ENCODE results near the gene TSTD2. TPM values are rescaled to one million over a fixed set of nuclear protein-coding genes. Genes with fewer than 3 reads are reported as not detected.
"Not testable (repeated sequence)": the region's sequence is repeated elsewhere in the genome, so short reads cannot be mapped to it uniquely, and the experiment has no call there.

TSTD2 gene
- total RNA-seq, 1 experiment from 2014 or later: 29.2 TPM

- no peaks in the 10 kb centered on the region for H3K36me3 ChIP-seq (ENCODE audit: insufficient read depth, low read length)
- H3K4me1 ChIP-seq (ENCODE audit: low read length): no peaks in the 10 kb centered on the region
- H3K4me3 ChIP-seq (ENCODE audit: low read length): no peak overlapping the region
- H3K79me2 ChIP-seq (ENCODE audit: low read length): no peaks in the 10 kb centered on the region
- no peaks in the 10 kb centered on the region for H3K9me3 ChIP-seq (ENCODE audit: low read length)
- H4K20me1 ChIP-seq (ENCODE audit: insufficient read depth, low read depth, low read length): no peaks in the 10 kb centered on the region
- H3K9ac ChIP-seq (ENCODE audit: low read length): no peak overlapping the region
- H2AFZ ChIP-seq (ENCODE audit: low read length): no peak overlapping the region
- no peaks in the 10 kb centered on the region for H3K27me3 ChIP-seq (ENCODE audit: low read length)
- no peak overlapping the region for H3K4me2 ChIP-seq (ENCODE audit: low read depth, low read length, poor library complexity, severe bottlenecking)
- no peak overlapping the region for H3K27ac ChIP-seq (ENCODE audit: low read length)
- no peak for DNase-seq
- H3K9me2 ChIP-seq (replicated peaks; ENCODE audit: insufficient read depth, low read length): no peaks in the 10 kb centered on the region
Measured at GRCh38 chr9:97575673-97576200, 57.4 kb downstream of the TSTD2 start.

GRCh38 chr9:97574921-97575672, 58.1 kb downstream of the TSTD2 start:
- not testable (repeated sequence) for H3K4me3 ChIP-seq (ENCODE audit: low read length); H3K9me3 ChIP-seq (ENCODE audit: low read length); H2AFZ ChIP-seq (ENCODE audit: low read length); H3K79me2 ChIP-seq (ENCODE audit: low read length); H3K27ac ChIP-seq (ENCODE audit: low read length); H3K9ac ChIP-seq (ENCODE audit: low read length); H3K9me2 ChIP-seq (replicated peaks; ENCODE audit: insufficient read depth, low read length); H3K4me1 ChIP-seq (ENCODE audit: low read length); DNase-seq; H3K4me2 ChIP-seq (ENCODE audit: low read depth, low read length, poor library complexity, severe bottlenecking); H3K27me3 ChIP-seq (ENCODE audit: low read length); H4K20me1 ChIP-seq (ENCODE audit: insufficient read depth, low read depth, low read length); H3K36me3 ChIP-seq (ENCODE audit: insufficient read depth, low read length)

- H3K9ac ChIP-seq (ENCODE audit: low read length); H2AFZ ChIP-seq (ENCODE audit: low read length); H3K36me3 ChIP-seq (ENCODE audit: insufficient read depth, low read length); H4K20me1 ChIP-seq (ENCODE audit: insufficient read depth, low read depth, low read length); H3K27me3 ChIP-seq (ENCODE audit: low read length); H3K79me2 ChIP-seq (ENCODE audit: low read length); H3K4me2 ChIP-seq (ENCODE audit: low read depth, low read length, poor library complexity, severe bottlenecking); H3K4me3 ChIP-seq (ENCODE audit: low read length); H3K27ac ChIP-seq (ENCODE audit: low read length); H3K9me2 ChIP-seq (replicated peaks; ENCODE audit: insufficient read depth, low read length); H3K9me3 ChIP-seq (ENCODE audit: low read length); H3K4me1 ChIP-seq (ENCODE audit: low read length); DNase-seq: not testable (repeated sequence)
Measured at GRCh38 chr9:97574101-97574571, 59.0 kb downstream of the TSTD2 start.

GRCh38 chr9:97573482-97574073, 59.6 kb downstream of the TSTD2 start:
- DNase-seq: no peak
- Histone ChIP-seq H3K4me3 (ENCODE audit: low read length) (no peak overlapping the region), H2AFZ (ENCODE audit: low read length) (no peak overlapping the region), H3K27ac (ENCODE audit: low read length) (no peak overlapping the region), H3K9ac (ENCODE audit: low read length) (no peak overlapping the region), H3K27me3 (ENCODE audit: low read length) (no peaks in the 10 kb centered on the region), H3K9me3 (ENCODE audit: low read length) (no peaks in the 10 kb centered on the region), H3K36me3 (ENCODE audit: insufficient read depth, low read length) (no peaks in the 10 kb centered on the region), H3K79me2 (ENCODE audit: low read length) (no peaks in the 10 kb centered on the region), H4K20me1 (ENCODE audit: insufficient read depth, low read depth, low read length) (no peaks in the 10 kb centered on the region), H3K9me2 (replicated peaks; ENCODE audit: insufficient read depth, low read length) (no peaks in the 10 kb centered on the region), H3K4me2 (ENCODE audit: low read depth, low read length, poor library complexity, severe bottlenecking) (no peak overlapping the region), H3K4me1 (ENCODE audit: low read length) (no peaks in the 10 kb centered on the region)

GRCh38 chr9:97572892-97573365, 60.2 kb downstream of the TSTD2 start:
- H3K79me2 ChIP-seq (ENCODE audit: low read length): no peaks in the 10 kb centered on the region
- no peaks in the 10 kb centered on the region for H3K4me1 ChIP-seq (ENCODE audit: low read length)
- no peak for DNase-seq
- H3K36me3 ChIP-seq (ENCODE audit: insufficient read depth, low read length): no peaks in the 10 kb centered on the region
- no peak overlapping the region for H2AFZ ChIP-seq (ENCODE audit: low read length)
- no peaks in the 10 kb centered on the region for H3K27me3 ChIP-seq (ENCODE audit: low read length)
- no peaks in the 10 kb centered on the region for H3K9me2 ChIP-seq (replicated peaks; ENCODE audit: insufficient read depth, low read length)
- H3K4me3 ChIP-seq (ENCODE audit: low read length): no peak overlapping the region
- no peak overlapping the region for H3K27ac ChIP-seq (ENCODE audit: low read length)
- H3K9me3 ChIP-seq (ENCODE audit: low read length): no peaks in the 10 kb centered on the region
- no peak overlapping the region for H3K9ac ChIP-seq (ENCODE audit: low read length)
- H3K4me2 ChIP-seq (ENCODE audit: low read depth, low read length, poor library complexity, severe bottlenecking): no peak overlapping the region
- no peaks in the 10 kb centered on the region for H4K20me1 ChIP-seq (ENCODE audit: insufficient read depth, low read depth, low read length)

- no peak overlapping the region for H3K9ac ChIP-seq (ENCODE audit: low read length)
- H3K36me3 ChIP-seq (ENCODE audit: insufficient read depth, low read length): no peaks in the 10 kb centered on the region
- no peaks in the 10 kb centered on the region for H3K27me3 ChIP-seq (ENCODE audit: low read length)
- no peak overlapping the region for H3K27ac ChIP-seq (ENCODE audit: low read length)
- no peaks in the 10 kb centered on the region for H3K9me2 ChIP-seq (replicated peaks; ENCODE audit: insufficient read depth, low read length)
- no peaks in the 10 kb centered on the region for H3K9me3 ChIP-seq (ENCODE audit: low read length)
- no peaks in the 10 kb centered on the region for H3K4me1 ChIP-seq (ENCODE audit: low read length)
- no peaks in the 10 kb centered on the region for H4K20me1 ChIP-seq (ENCODE audit: insufficient read depth, low read depth, low read length)
- no peak overlapping the region for H3K4me3 ChIP-seq (ENCODE audit: low read length)
- no peak for DNase-seq
- no peak overlapping the region for H3K4me2 ChIP-seq (ENCODE audit: low read depth, low read length, poor library complexity, severe bottlenecking)
- H3K79me2 ChIP-seq (ENCODE audit: low read length): no peaks in the 10 kb centered on the region
- no peak overlapping the region for H2AFZ ChIP-seq (ENCODE audit: low read length)
Measured at GRCh38 chr9:97572196-97572891, 60.8 kb downstream of the TSTD2 start.

GRCh38 chr9:97571664-97572063, 61.5 kb downstream of the TSTD2 start:
- Histone ChIP-seq H3K27me3 (ENCODE audit: low read length) (no peaks in the 10 kb centered on the region), H3K4me2 (ENCODE audit: low read depth, low read length, poor library complexity, severe bottlenecking) (no peak overlapping the region), H3K4me1 (ENCODE audit: low read length) (no peaks in the 10 kb centered on the region), H3K9me3 (ENCODE audit: low read length) (no peaks in the 10 kb centered on the region), H3K36me3 (ENCODE audit: insufficient read depth, low read length) (no peaks in the 10 kb centered on the region), H3K9ac (ENCODE audit: low read length) (no peak overlapping the region), H3K27ac (ENCODE audit: low read length) (no peak overlapping the region), H3K4me3 (ENCODE audit: low read length) (no peak overlapping the region), H4K20me1 (ENCODE audit: insufficient read depth, low read depth, low read length) (no peaks in the 10 kb centered on the region), H2AFZ (ENCODE audit: low read length) (no peak overlapping the region), H3K9me2 (replicated peaks; ENCODE audit: insufficient read depth, low read length) (no peaks in the 10 kb centered on the region), H3K79me2 (ENCODE audit: low read length) (no peaks in the 10 kb centered on the region)
- DNase-seq: no peak

GRCh38 chr9:97570899-97571298, 62.3 kb downstream of the TSTD2 start:
- Histone ChIP-seq H3K27ac (ENCODE audit: low read length) (no peak overlapping the region), H3K27me3 (ENCODE audit: low read length) (no peaks in the 10 kb centered on the region), H3K79me2 (ENCODE audit: low read length) (no peaks in the 10 kb centered on the region), H4K20me1 (ENCODE audit: insufficient read depth, low read depth, low read length) (no peaks in the 10 kb centered on the region), H3K9ac (ENCODE audit: low read length) (no peak overlapping the region), H3K4me1 (ENCODE audit: low read length) (no peaks in the 10 kb centered on the region), H3K4me2 (ENCODE audit: low read depth, low read length, poor library complexity, severe bottlenecking) (no peak overlapping the region), H3K36me3 (ENCODE audit: insufficient read depth, low read length) (no peaks in the 10 kb centered on the region), H2AFZ (ENCODE audit: low read length) (no peak overlapping the region), H3K9me2 (replicated peaks; ENCODE audit: insufficient read depth, low read length) (no peaks in the 10 kb centered on the region), H3K9me3 (ENCODE audit: low read length) (no peaks in the 10 kb centered on the region), H3K4me3 (ENCODE audit: low read length) (no peak overlapping the region)
- DNase-seq: no peak
